HUDEP-2 (cell line): ENCODE data around the gene MPV17.
"Not testable (repeated sequence)": the region's sequence is repeated elsewhere in the genome, so short reads cannot be mapped to it uniquely, and the experiment has no call there.

Source experiments
- DNase-seq, 76 experiments: peaks; one replicate each; lab custom pipeline; 2025; ENCODE audit not compliant: unreplicated experiment in 76 of 76; lab: John Stamatoyannopoulos, UW

MPV17 gene, protein sequence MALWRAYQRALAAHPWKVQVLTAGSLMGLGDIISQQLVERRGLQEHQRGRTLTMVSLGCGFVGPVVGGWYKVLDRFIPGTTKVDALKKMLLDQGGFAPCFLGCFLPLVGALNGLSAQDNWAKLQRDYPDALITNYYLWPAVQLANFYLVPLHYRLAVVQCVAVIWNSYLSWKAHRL

DNA sequence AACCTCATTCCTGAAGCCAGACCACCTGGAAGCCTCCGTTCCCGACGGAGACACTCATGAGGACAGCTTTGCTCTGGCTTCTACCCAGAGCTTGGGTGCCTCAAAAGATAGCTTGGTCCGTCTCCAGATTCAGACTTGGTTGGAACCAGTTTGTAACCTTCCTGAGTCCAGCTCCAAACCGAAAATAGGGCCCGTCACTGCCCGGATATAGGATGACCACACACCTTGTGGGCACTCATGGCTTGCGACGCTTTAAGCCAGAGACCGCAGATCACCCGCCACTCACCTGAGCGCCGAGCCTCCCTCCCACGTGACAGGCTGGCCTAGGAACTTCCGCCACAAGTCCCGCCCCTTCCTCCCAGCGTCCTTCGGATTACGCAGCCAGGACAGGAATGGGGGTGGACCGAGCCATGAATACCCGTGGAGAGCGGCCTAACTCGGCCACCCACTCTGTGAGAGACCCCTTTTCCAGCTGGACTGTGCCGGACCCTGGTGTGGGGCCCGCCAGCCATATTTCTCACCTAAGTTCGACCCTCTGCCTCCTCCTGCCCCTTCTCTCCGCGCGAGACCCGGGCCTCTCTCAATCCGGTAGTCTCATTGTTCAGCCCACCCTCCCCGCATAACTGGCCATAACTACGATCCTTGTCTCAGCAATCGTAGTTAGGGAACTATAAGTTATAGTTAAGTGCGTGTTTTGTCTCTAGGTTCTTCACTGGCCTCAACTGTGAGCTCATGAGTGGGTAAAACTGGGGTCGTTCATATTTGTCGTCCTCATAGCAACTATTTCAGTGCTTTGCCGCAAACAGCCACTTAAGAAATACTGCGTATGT, at the start of gene MPV17:
MPV17 (minus strand) TSS at position 332 of the 830 bp plus-strand sequence. CDS start 580 bp downstream, outside the sequence.
- peak in 74 of 76 experiments; percentile 26 to 93 (median 79) for DNase-seq

DNA sequence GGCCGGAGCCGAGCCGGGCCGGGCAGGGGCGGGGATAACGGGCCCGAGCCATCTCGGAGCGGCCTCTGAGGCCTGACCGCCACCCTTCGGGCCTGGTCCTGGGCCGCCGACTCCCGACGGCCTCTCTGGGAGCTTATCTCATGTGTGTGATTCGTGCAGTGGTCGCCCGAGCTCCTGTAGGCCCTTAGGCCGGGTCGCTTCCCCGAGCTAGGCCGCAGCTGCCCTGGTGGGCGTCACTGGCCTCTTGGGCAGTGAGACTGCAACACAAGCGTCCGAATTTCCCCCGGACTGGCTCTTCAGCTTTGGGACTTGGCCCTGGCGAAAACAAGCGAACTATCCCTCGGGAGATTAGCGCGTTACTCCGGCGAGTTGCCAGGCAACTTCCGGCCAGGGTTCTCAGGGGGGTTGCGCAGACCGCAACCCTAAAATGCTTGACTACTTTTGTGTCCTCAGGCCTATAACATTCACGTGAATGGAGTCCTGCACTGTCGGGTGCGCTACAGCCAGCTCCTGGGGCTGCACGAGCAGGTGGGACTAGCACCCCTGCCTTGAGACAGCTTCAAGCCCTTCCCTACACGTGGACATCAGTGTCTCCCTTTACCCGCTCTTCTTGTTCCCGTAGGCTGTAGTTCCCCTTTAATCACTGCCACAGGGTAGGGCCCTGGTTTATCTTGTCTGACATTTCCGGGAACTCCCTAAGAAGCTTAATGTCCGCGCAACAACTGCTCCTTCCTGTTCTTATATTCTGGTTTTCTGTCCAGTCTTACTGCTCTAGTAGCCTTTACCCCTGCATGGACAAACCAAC, 48.1 kb upstream of the MPV17 start:
- peak in 62 of 76 experiments; percentile 7 to 69 (median 34) for DNase-seq

DNA sequence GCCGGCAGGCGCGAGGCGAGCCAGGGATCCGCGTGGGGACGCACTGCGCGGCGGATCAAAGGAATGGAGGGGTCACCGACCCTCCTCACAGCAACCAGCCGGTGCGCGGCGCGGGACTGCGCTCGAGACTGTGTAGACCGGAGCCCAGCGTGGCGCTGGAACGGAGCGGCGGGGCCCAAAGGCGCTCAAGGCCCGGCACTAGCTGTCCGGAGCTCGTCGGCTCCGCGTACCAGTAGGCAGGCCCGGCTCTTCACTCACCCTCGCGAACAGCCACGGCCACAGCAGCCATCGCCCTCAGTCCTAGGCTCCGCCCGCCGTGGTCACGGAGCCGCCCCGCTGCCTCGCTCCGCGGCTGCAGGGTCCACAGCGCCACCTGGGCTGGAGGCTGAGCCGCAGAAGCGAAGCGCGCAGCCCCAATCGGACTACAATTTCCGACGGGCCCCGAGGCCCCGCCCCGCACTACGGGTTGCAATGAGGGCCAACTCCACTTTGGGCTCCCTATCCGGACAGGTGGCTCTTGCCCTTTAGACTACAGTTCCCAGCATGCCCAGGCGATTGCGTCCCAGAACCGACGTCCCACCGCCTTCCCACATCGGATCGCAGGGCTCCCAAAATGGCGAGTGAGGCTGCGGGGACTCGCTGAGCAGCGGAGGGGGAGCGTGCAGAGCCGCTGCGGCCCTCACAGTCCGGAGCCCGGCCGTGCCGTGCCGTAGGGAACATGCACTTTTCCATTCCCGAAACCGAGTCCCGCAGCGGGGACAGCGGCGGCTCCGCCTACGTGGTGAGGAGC, 47.3 kb upstream of the MPV17 start, which contains the start of the genes EIF2B4 and SNX17:
EIF2B4 (minus strand) TSS at position 313 of the 790 bp plus-strand sequence; CDS start at position 289, 24 bp downstream.
SNX17 (plus strand) TSS at position 591 of the 790 bp plus-strand sequence; CDS start at position 719, 128 bp downstream.
- DNase-seq: peak in 75 of 76 experiments; percentile 47 to 99 (median 97)

DNA sequence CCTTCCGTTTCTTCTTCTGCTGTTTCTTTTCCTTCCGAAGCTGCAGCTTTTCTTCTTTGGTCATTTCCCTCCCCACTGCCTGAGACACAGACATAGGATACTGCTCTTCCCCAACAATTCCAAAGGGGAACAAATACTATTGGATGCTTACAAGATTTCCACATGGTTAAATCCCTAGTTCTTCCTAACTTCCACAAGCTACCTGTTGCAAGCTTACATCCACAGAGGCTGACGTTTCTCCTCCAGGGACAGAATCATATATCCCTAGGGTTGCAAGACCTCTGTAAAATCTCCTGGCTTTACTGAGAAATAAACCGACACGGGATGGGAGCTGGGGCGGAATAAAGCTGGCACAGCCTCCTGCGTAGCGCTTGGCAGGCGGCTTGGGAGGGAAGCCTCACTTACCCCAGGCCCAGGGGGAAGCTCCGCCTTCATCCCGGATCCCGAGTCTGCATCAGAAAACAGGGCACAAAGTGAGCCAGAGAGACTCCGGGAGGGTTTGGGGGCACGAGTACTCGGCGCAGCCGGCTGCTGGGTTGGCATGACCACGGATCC, 46.7 kb upstream of the MPV17 start:
- DNase-seq: peak in 37 of 76 experiments; percentile 8 to 60 (median 35)

DNA sequence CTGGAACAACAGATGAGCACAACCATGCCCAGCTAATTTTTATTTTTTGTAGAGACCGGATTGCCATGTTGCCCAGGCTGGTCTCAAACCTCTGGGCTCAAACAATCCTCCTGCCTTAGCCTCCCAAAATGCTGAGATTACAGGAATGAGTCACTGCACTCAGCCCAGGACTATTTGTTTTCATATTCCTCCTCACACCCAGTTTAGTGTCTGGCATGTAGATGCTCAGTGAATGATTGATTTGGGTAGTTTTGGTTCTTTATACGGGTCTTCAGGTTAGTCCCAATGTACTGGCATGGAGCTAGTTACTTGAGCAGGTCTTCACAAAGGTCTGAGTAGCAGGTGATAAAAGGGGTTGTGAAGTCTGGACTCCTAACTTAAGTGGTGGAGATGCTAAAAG, 41.0 kb upstream of the MPV17 start:
- DNase-seq: no peak

DNA sequence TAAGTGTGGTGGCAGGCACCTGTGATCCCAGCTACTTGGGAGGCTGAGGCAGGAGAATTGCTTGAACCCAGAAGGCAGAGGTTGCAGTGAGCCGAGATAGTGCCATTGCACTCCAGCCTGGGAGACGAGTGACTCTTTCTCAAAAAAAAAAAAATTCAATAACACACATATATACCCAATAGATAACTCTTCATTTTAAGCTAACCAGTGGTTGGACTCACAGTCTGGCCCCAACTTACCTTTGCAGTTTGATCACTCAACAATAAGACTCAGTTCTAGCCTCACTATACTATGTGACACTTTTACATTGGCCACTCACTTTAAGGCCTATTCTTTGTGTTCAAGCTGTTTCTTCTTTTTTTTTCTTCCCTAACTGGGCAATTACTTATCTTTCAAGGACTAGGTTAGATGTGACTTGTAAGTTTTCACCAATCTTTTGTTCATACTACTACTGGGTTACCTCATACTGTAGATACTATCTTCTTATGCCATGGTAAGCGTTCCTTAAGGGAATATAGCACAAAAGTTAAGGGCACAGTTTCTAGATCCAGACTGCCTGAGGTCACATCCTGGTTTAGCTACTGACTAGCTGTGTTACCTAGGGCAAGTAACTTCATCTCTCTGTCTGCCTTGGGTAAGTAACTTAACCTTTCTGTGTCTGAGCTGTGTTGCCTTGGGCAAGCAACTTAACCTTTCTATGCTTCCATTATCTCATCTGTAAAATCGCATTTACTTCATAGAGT, 40.0 kb upstream of the MPV17 start:
- DNase-seq: no peak

DNA sequence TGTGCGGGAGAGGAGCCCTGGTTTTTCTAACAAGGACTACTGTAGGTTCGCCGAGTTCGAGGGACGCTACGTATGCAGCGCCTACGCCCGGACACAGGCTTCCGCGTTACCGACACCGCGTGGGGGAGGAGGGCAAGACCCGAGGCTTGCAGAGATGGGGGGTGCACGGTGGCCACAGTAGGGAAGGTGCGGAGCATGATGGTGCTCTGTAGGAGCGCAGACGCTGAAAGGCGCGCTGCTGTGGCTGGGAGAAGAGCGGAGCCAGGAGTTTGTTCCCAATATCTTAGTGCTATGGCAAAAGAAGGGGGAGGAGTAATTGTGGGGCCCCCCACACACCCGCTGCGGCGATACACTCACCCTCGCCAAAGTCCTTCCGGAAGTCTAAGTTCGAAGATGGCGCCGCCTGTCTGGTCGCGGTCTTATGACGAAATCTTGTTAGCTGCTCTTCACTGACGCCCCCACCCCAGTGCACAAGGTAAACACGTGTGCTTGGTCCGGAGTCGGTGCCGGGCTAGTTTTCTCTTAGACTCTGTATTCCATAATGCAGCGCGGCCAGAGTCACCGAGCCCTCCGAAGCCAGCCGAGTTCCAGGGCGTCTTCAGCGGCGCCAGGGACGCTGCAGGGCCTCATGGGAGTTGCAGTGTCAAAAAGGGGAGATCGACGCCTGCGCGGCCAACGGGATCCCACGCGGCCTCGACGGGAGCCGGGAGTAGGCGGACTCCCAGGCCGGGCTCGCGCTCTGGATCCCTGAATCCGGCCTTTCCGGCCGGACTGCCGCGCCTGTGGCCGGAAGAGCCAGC, 33.7 kb upstream of the MPV17 start, which contains the start of gene GTF3C2:
GTF3C2 (minus strand) TSS at position 383 of the 800 bp plus-strand sequence. CDS start 13,210 bp downstream, outside the sequence.
- DNase-seq: peak; percentile 17 to 98 (median 89)

DNA sequence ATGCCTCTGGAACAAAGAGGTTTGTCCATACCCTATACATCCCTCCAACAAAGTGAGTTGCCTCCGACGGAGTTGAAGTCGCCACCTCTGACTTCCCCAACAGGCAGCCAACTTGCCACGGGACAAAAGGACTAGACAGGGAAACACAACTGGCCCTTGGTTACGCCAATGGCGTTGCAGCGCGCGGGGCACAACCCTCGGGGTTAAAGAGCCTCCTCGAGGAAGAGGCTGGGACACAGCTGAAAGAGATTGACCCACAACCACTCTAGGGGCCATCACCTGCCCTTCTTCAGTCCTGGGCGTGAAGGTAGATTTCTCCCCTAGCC, 33.1 kb upstream of the MPV17 start:
- DNase-seq: peak in 70 of 76 experiments; percentile 22 to 85 (median 66)

DNA sequence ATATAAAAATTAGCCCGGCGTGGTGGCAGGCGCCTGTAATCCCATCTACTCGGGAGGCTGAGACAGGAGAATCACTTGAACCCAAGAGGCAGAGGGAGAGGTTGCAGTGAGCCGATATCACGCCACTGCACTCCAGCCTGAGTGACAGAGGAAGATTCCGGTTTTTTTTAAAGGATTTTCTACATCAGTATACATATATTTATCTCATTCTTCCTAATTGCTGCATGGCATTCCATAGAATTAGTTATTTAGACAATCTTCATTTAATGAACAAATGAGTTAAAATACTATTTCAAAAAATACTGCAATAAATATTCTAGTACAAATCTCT, 31.7 kb upstream of the MPV17 start:
- no peak for DNase-seq

DNA sequence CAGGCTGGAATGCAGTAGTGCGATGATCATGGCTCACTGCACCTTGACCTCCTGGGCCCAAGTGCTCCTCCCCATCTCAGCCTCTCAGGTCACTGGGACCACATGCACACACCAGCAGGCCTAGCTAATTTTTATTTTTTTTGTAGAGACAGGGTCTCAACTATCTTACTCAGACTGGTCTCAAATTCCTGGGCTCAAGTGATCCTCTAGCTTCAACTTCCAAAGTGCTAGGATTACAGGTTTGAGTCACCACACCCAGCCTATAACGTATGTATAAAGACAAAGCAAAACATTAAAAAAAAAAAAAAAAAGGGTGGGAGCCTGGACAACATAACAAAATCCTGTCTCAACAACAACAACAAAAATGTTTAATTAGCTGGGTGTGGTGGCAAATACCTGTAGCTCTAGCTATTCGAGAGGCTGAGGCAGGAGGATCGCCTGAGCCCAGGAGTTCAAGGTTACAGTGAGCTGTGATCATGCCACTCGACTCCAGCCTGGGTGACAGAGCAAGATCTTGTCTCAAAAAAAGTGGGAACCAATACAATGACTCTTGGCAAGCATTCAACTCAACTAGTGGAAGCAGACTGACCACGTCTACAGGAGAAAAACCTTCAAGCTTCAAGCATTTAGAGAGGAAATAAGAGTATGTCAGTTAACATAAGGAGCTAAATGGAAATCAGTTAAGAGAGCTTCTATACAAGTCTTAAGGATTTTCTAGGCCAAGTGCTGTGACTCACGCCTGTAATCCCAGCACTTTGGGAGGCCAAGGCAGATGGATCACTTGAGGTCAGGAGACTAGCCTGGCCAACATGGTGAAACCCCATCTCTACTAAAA, 31.1 kb upstream of the MPV17 start:
- peak in 57 of 76 experiments; percentile 3 to 78 (median 44) for DNase-seq

DNA sequence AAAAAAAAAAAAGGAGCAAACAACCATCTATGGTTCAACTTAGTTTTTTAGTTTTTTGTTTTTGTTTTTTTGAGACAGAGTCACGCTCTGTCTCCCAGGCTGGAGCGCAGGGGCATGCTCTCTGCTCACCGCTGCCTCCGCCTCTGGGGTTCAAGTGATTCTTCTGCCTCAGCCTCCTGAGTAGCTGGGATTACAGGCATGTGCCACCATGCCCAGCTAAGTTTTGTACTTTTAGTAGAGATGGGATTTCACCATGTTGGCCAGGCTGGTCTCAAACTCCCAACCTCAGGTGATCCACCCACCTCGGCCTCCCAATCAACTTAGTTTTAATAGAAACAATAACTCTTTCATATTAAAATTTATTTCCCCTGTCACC, 30.5 kb upstream of the MPV17 start:
- not testable (repeated sequence) for DNase-seq

DNA sequence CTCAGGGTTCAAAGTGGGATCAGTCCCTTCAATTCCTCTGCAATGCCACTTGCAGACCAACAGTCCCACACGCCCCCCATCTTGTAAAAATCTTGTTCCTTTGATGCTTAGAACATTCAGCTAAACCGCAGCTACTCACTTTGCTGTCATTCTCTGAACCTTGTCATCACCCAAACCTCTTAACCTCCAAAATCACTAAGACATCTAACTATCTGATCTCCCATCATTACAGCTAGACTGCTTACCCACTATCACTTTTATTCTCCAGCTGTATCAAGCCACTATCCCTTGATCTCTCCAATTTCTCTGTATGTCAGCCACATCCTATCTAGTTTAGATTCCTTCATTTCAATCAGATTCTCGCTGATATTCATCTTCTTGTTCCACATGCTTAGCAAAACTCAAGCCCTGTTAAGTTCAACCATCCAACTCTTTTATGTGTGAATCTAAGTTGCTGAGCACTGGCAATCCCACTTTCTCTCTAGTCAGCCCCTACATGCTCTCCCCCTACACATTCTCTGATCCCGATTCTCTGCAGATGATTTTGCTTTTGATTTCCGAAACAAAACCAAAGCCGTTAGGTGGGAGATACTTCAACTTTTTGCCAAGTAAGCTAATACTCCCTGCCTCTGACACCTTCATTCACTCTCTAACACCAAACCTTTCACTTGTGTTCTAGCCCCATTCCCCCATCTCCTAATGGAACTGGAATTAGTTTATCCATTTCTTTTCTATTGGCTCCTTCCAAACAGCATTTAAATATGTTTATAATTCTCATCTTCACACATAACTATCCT, 29.1 kb upstream of the MPV17 start:
- DNase-seq: no peak

DNA sequence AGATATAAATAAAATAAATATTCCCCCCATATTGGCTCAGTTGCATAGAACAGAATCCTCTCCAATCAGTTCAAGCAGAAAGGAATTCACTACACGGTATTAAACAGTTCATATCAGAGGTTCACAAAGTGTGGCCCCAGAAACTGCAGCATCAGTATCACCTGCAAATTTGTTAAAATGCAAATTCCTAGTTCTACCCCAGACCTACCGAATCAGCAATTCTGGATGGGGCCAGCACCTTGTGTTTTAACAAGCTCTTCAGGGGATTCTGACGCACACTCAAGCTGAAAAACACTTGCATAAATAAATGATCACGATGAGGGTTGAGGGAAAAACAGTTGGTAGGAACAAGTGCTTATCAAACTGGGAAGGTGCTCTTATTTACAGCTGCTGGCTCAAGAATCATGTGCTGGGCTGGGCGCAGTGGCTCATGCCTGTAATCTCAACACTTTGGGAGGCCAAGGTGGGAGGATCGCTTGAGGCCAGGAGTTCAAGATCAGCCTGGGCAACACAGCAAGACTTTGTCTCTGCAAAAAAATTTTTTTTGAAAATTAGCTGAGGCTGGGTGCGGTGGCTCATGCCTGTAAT, 27.3 kb upstream of the MPV17 start:
- DNase-seq: peak in 2 of 76 experiments; percentile 7 to 9

DNA sequence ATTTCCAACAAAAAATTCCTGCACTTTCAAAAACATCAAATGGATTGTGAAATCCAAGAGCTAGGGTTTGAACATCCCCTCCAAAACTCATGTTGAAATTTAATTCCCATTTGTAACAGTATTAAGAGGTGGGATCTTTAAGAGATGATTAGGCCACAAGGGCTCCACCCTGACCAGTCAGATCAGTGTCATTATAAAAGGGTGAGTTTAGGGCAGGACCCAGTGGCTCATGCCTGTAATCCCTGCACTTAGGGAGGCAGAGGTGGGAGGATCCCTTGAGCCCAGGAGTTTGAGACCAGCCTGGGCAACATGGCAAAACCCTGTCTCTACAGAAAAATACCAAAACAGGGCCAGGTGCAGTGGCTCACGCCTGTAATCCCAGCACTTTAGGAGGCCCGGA, 24.7 kb upstream of the MPV17 start:
- DNase-seq: no peak

DNA sequence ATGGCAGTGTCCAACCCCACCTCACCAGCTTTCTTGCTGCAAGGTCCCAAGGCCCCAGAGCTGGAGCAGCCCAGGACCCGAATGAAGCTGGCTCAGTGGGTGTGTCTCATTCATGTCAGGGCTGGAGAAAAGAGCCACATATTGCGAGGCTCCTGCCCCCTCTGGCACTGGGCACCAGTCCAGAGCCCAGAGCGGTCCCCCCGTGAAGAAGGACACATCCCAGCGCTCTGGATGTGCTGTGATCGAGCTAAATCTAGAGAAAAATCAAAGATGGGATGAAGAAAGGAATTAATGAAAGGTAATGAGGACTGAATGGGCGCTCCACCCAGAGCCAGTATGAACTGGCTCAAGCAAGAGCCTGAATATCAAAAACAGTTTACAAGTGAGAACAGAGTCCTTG, 13.3 kb upstream of the MPV17 start:
- no peak for DNase-seq

DNA sequence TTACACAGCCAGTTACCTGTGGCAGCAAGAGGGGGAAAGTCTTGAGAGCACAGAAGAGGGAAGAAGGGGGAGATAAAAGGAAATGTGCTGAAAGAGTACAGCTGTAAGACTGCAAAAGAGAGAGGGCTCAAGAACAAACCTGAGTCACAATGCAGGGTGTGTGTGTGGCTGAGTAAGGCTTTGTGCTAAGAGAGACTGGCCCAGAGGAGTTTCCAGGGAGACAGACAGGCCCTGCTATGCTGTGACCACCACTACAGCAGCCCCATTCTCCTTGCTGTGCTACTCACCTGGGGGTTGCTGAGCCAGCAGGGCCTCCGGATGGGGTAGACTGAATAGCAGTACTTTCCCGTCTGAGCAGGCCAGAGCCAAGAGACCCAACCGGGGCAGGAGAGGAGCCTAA, 12.4 kb upstream of the MPV17 start:
- DNase-seq: no peak
